ENCODE data around the gene NFE2L3.
"Not testable (repeated sequence)": the region's sequence is repeated elsewhere in the genome, so short reads cannot be mapped to it uniquely, and the experiment has no call there.

NFE2L3 gene

GRCh38 chr7:26169271-26169670 is 17.3 kb downstream of the NFE2L3 start:
- no peak for DNase-seq

- DNase-seq = no peak
These were observed 18.7 kb downstream of the NFE2L3 start for GRCh38 chr7:26170663-26171062.

- no peak for DNase-seq
These were observed 19.6 kb downstream of the NFE2L3 start for GRCh38 chr7:26171601-26172000.

- DNase-seq = no peak
These were observed 20.1 kb downstream of the NFE2L3 start for GRCh38 chr7:26172048-26172447.

GRCh38 chr7:26175903-26176302 is 23.9 kb downstream of the NFE2L3 start:
- not testable (repeated sequence) for DNase-seq

GRCh38 chr7:26176696-26177095 is 24.7 kb downstream of the NFE2L3 start:
- not testable (repeated sequence) for DNase-seq

- DNase-seq = not testable (repeated sequence)
These were observed 25.3 kb downstream of the NFE2L3 start for GRCh38 chr7:26177269-26177668.

GRCh38 chr7:26178272-26178960 is 26.4 kb downstream of the NFE2L3 start:
- DNase-seq = no peak

GRCh38 chr7:26179422-26179821 is 27.4 kb downstream of the NFE2L3 start:
- DNase-seq = no peak

GRCh38 chr7:26179826-26180497 is 28.0 kb downstream of the NFE2L3 start:
- no peak for DNase-seq

GRCh38 chr7:26180792-26181198 is 28.8 kb downstream of the NFE2L3 start:
- DNase-seq = no peak

GRCh38 chr7:26181474-26182227 is 29.7 kb downstream of the NFE2L3 start:
- no peak for DNase-seq

- peak; percentile 43 for DNase-seq
These were observed 30.3 kb downstream of the NFE2L3 start for GRCh38 chr7:26182283-26182682.

- peak; percentile 44 for DNase-seq
These were observed 30.7 kb downstream of the NFE2L3 start for GRCh38 chr7:26182706-26183105.

- no peak for DNase-seq
These were observed 31.7 kb downstream of the NFE2L3 start for GRCh38 chr7:26183545-26184280.

- DNase-seq = not testable (repeated sequence)
These were observed 32.5 kb downstream of the NFE2L3 start for GRCh38 chr7:26184281-26185101.

- no peak for DNase-seq
These were observed 33.3 kb downstream of the NFE2L3 start for GRCh38 chr7:26185131-26185843.

GRCh38 chr7:26185844-26186180 is 33.8 kb downstream of the NFE2L3 start:
- DNase-seq = no peak

- no peak for DNase-seq
These were observed 34.6 kb downstream of the NFE2L3 start for GRCh38 chr7:26186364-26187311.

Measured in stimulated activated CD8-positive, alpha-beta memory T cell treated with anti-CD3 and anti-CD28 coated beads, Interleukin-4, amount 100 ng/mL, for 48 hours (primary cell).